ENCODE measurements around the gene ERVMER34-1. TPM values are rescaled to one million over a fixed set of nuclear protein-coding genes. Genes with fewer than 3 reads are reported as not detected.

ERVMER34-1 gene
- total RNA-seq, 2 donors from 2014 or later: 0.14 TPM; not detected in 1

Small RNA genes within 50 kb of the gene (microRNA-seq; reads per million reads assigned to microRNA genes)
- 1.0 to 2.3 reads per million in 2 donors for gene MIR4449 (ENCODE audit: borderline microRNAs expressed in 2 of 2)

Other genes with a start within 250 kb of the ERVMER34-1 start
- gene USP46, start 92.1 kb downstream of the ERVMER34-1 start, total RNA-seq: 10 to 100 TPM; 17.1 to 18.3 TPM
- gene RASL11B, start 110.9 kb upstream of the ERVMER34-1 start, total RNA-seq: 10 to 100 TPM in 1 of 2 donors, 1 to 10 TPM in 1; 8.9 to 26.8 TPM